ENCODE results near the gene ELOVL1.
"Not testable (repeated sequence)": the region's sequence is repeated elsewhere in the genome, so short reads cannot be mapped to it uniquely, and the experiment has no call there.

The ELOVL1 gene

GRCh38 chr1:43367904-43368645 lies at the start of gene ELOVL1:
TSS of gene ELOVL1 (minus strand) at chr1:43368011. CDS start at chr1:43365609, 2,402 bp downstream.
- peak; percentile 92 for DNase-seq (ENCODE audit: low read depth)

DNA sequence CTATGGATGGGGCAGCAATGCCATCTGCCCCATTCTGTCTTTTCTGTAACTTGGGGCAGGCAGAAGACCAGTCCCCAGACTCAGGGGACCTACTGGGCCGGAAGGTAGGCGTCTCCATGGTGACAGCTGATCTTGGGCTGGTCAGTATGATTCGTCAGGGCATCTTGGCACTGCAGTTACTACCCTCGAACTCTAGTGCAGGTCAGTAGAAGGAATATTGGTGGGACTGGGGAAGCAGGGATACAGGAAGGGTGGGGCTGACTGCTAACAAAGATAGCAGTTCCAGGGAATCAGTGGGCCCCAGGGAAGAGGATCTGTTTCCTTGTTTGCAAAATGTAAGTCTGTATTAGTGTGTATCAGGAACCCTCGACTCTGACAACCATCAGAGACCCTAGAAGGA lies 48.1 kb upstream of the ELOVL1 start:
- DNase-seq (ENCODE audit: low read depth): no peak

DNA sequence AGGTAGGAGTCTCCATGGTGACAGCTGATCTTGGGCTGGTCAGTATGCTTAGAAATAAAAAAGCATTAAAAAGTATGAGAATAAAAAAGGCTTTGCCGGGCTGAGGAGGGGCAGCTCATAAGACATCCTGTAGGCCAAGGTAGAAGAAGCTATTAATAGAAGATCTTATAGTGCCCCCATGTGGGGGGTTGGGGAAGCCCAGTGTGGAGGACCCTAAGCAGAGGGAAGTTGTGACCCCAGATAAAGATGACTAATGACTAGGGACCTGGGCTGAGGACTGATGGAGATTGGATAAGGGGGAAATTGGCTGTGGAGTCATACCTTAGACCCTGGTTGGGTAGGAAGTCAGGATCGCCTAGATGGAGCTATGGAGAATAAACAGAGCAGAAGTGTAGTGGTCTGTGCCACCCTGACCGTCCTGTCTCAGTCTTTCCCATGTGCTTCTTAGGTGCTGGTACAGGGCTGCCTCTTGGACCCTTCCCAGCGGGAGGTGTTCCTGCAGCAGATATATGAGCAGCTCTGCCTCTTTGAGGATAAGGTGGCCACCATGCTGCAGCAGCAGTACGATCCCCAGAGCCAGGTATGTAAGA lies 46.9 kb upstream of the ELOVL1 start:
- DNase-seq (ENCODE audit: low read depth): peak; percentile 42

- not testable (repeated sequence) for DNase-seq (ENCODE audit: low read depth)
Measured at GRCh38 chr1:43413426-43413825, 45.6 kb upstream of the ELOVL1 start.

GRCh38 chr1:43410571-43410970 lies 42.8 kb upstream of the ELOVL1 start:
- no peak for DNase-seq (ENCODE audit: low read depth)

GRCh38 chr1:43405876-43406234 lies 38.0 kb upstream of the ELOVL1 start:
- no peak for DNase-seq (ENCODE audit: low read depth)

DNA sequence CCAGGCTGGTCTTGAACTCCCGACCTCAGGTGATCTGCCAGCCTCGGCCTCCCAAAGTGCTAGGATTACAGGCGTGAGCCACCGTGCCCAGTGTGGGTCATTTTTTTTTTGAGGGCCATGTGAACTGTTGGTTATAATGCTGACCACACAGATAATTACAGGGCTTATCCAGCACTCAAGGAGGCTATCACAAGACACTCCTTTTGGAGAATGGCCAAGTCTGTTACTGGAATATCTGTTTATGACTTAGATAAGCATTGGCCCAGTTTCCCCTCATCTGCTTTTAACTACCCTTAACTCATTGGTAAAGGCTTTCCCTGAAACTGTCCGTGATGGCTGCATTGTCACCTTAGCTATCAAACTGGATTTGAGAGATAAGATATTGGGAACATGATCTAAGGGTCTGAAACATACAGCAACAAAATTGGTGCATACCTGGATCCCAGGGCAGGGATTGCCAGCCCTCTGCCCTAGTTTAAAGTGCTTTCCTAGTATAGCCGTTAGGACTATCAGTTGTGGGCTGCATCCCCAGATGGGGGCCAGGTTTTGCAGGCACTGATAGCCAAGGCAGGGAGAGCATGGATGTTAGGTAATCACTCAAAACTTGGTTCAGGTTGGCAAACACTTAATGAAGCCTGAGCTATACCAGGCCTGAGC lies 37.5 kb upstream of the ELOVL1 start:
- no peak for DNase-seq (ENCODE audit: low read depth)

DNA sequence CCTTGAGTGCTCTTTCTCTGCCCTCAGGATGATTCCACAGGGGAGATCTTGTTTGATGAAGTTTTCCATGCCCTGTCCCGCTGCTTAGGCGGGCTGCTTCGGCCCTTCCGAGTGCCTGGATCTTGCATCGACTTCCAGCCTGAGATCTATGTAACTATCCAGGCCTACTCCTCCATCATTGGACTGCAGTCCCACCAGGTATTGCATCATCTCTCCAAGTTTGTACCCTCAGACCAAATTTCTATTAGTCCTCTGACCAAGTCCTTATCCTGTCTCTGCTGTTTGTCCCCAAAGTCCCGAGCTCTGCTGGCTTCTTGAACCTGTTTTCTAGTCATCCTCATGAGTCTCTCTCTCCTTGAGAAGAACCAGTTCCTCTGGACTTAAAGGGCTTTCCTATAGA lies 36.5 kb upstream of the ELOVL1 start:
- DNase-seq (ENCODE audit: low read depth): no peak

GRCh38 chr1:43402089-43402865 lies 34.5 kb upstream of the ELOVL1 start:
- no peak for DNase-seq (ENCODE audit: low read depth)

DNA sequence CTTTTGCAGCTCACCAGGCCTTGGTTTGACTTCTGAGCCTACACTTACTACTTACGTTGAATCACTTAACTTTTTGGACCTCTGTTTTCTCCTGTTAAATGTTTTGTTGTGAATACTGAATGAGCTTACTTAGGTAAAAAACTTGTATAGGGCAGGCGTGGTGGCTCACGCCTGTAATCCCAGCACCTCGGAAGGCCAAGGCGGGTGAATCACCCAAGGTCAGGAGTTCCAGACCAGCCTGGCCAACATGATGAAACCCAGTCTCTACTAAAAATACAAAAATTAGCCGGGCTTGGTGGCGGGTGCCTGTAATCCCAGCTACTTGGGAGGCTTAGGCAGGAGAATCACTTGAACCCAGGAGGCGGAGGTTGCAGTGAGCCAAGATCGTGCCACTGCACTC lies 32.6 kb upstream of the ELOVL1 start:
- not testable (repeated sequence) for DNase-seq (ENCODE audit: low read depth)

- DNase-seq (ENCODE audit: low read depth): no peak
Measured at GRCh38 chr1:43398227-43398626, 30.4 kb upstream of the ELOVL1 start.

GRCh38 chr1:43396059-43396458 lies 28.2 kb upstream of the ELOVL1 start:
- no peak for DNase-seq (ENCODE audit: low read depth)

DNA sequence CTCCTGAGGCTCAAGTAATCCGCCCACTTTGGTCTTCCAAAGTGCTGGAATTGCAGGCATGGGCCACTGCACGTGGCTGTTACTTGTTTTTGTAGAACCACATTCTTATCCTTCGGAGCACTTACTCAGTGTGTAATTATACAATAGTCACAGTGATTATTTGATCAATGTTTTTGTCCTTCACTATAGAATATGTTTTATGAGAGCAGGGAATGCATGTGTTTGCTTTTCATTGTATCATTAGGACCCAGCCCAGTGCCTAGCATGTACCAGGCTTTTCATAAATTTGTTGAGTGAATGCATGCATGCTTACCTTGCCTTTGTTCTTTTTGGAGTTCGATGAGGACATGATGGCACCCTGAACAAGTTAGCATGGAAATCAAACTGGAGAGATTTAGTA lies 27.7 kb upstream of the ELOVL1 start:
- DNase-seq (ENCODE audit: low read depth): no peak

GRCh38 chr1:43392702-43393101 lies 24.9 kb upstream of the ELOVL1 start:
- DNase-seq (ENCODE audit: low read depth): no peak

DNA sequence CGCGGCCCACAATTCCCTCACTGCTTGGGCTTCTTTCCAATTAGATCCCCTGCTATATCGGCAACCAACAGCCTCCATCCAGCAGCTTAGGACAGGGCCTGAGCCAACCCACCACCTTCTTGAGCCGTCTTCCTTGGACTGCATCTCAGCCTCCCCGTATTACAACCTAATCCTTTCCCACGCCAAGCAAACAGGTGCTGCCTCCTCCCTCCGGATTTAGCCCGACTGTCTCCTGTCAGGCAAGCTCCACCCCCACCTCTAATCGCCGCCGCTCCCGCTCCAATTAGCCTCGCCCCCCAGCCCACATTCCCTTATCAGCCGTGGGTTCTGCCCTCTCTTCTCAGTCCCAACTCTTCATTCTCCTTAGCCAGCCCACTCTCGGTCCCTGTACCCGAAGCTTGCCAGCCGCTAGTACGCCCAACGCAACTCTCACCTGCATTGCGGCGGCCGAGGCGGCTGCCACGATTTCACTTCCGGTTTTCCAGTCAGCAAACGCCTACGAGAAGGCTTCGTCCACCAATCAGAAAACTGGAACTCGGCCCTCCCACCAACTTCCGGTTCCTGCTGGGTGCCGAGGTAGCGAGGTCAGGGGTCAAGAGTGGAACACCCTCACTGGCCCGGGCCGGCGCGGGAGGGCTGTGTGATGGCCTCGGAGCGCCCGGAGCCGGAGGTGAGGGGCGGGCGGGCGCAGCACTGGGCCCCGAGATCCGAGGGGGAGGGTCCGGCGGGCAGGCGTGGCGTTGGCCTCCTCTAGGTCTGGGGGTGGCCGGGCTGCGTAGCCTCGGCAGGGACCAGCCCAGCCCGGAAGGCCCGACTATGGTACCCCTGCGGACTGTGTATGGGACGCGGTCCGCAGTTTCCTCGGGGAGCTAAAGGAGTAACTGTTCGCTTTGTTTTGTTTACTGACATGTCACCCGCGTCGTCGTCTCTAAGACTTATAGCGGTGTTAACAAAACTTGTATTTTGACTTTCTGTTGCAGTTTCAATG lies 21.8 kb upstream of the ELOVL1 start, which contains the start of the genes MED8 and SZT2:
TSS of gene MED8 (minus strand) at position 475 of the 988 bp plus-strand sequence. CDS start at position 439, 36 bp downstream.
TSS of gene SZT2 (plus strand) at position 574 of the 988 bp plus-strand sequence. CDS start at position 644, 70 bp downstream.
- DNase-seq (ENCODE audit: low read depth): peak; percentile 89

GRCh38 chr1:43388613-43389012 lies 20.8 kb upstream of the ELOVL1 start:
- DNase-seq (ENCODE audit: low read depth): no peak

DNA sequence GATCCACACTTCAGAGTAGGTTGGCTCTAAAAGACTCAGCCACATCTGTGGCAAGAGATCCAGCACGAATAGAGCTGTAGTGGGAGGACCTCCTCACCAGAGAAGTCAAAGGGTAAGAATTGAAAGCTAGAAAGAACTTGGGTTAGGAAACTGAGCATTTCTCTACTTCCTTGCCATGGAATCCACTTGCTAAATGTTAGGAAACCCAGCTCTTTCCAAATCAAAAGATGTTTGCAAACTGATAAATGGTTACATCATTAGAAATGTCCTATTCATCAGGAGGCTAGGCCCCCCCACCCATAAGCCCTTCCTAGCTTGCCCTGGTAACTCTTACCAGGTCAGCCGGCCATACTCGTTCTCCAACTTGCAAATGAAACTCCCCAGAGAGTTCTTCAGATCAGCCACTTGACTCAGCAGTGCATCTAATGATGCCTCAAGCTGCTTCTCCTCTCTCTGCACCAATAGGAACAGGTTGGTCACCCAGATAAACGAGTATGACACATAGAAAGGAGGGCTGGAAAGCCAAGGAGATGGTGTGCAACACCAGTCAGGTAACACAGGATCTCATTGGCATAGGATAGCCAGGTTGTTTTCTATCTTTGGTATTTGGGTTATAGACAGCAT lies 20.3 kb upstream of the ELOVL1 start:
- DNase-seq (ENCODE audit: low read depth): no peak

DNA sequence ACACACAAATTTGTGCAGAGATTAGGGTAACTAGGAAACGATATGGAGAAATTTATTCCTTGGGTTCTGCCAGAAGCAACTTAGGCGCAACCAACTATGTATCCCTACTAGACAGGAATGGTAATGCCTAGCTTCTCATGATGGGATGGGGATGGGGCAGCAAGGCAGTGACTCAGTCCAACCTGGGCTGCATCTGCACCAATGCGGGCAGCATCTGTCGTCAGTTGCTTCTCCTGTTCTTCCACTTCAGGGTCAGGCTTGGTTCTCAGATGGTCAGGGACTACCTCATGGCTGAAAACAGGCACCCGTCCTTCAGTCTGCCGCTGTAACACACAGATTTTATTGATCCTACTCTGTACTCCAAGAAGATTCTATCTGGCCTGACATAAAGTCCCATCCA lies 18.9 kb upstream of the ELOVL1 start:
- no peak for DNase-seq (ENCODE audit: low read depth)

DNA sequence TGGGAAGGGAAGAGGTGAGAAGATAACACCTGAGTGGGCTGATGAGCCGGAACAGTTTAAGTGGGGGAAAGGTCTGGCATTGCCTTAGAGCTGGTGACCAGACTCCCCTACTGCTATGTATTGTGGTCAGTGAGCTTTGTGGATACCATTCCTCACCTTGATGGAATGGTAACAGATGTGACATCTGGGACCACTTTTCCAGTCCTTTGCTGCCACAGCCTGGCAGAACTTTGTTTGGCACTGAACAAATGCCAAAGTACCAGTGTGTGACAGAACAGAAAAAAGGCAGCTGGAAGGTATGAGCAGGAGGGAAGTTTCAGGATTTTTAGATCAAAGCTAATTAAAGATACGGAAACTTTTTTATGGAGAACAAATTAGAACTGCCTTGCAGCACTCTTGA lies 15.6 kb upstream of the ELOVL1 start:
- no peak for DNase-seq (ENCODE audit: low read depth)

DNA sequence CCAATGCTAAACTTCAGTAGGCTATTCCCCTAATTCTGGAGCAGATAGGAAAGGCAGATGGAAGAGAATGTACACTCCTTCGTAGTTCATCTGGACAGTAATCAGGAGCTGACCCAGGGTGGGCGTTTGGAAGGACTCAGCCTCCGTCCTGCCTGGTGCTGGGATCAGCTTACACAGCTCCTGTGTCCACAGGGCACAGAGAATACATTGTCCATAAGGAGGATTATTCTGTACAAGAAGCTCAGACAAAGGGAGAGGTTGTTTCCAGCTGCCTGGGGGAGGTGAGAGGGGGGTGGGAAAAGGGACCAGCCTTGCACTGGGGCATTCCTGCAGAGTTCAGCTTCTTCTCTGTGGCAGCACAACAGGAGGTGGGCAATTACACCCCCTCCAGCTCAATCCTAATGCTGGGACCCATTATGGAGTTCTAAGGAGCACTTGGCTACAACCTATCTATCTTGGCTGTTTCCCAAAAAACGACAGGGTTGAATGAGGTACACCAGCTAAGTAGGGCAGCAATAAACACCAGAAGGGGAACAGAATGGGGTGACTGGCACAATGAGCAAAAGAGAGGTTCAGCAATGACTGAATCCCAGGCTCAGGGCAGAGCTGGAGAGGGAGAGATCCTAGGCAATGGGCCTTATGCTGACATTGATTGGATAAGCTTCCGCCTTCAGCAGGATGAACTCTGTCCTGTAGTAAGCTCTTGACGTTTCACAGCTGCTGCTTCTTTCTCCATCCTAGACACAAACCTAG lies 14.4 kb upstream of the ELOVL1 start:
- DNase-seq (ENCODE audit: low read depth): no peak

Measured in activated T-cell treated with anti-CD3 and anti-CD28 coated beads for 48 hours (primary cell).